HL-60 (cell line): ENCODE measurements around the gene CTDP1.

Experiments used
- GABPA ChIP-seq: IDR thresholded peaks from 2 replicates; pipeline ENCODE4 v1.6.1; 2012; ENCODE audit warnings: low read depth
- POLR2AphosphoS5 ChIP-seq: IDR thresholded peaks from 2 replicates; pipeline ENCODE4 v1.6.1; 2012; ENCODE audit warnings: low read depth
- SPI1 ChIP-seq: IDR thresholded peaks from 2 replicates; pipeline ENCODE4 v1.6.1; 2012; ENCODE audit warnings: low read depth, mild to moderate bottlenecking, borderline replicate concordance
- TF ChIP-seq, protein P1 (sequence below): IDR thresholded peaks from one replicate; pipeline ENCODE4 v1.5.1; 2011; ENCODE audit warnings: low read length, control low read depth, inconsistent platforms; ENCODE audit not compliant: insufficient read depth
- TF ChIP-seq, protein P2 (sequence below): IDR thresholded peaks from 2 replicates; pipeline ENCODE4 v1.6.1; 2012; ENCODE audit warnings: low read depth; ENCODE audit not compliant: insufficient replicate concordance

DNA sequence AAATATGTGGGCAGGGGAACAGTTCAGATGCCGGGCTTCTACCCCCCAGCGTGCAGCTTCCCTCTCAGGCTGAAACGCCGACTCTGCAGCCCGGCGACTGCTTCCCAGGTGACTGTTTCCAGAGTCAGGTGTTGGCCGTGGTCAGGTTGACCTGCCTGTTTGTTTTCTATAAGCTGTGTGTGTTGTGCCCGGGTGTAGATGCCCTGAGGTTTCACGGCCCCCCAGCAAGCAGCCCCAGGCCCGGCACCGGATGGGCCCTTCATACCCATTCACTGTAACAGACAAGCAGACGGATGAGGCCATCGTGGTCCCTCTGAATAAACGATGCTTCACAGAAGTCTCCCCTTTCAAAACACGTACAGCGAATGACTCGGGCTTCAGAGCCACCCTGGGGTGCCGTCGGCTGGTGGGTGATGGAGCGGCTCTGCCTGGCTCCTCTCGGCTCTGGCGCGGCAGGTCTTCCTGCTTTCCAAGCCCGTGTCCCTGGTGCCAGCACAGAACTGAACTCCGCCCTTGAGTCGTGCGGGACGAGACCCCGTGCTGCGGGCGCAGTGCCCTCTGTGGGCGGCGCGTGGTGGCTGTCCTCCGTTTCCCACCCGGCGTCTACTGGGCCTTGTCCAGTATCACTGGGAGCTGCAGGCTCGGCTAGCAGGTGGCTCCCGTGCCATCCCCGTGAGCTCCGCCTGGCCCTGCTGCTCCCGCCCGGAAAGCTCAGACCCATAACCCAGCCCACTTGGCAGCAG, 103.1 kb downstream of the CTDP1 start:
- TF ChIP-seq, protein P1, sequence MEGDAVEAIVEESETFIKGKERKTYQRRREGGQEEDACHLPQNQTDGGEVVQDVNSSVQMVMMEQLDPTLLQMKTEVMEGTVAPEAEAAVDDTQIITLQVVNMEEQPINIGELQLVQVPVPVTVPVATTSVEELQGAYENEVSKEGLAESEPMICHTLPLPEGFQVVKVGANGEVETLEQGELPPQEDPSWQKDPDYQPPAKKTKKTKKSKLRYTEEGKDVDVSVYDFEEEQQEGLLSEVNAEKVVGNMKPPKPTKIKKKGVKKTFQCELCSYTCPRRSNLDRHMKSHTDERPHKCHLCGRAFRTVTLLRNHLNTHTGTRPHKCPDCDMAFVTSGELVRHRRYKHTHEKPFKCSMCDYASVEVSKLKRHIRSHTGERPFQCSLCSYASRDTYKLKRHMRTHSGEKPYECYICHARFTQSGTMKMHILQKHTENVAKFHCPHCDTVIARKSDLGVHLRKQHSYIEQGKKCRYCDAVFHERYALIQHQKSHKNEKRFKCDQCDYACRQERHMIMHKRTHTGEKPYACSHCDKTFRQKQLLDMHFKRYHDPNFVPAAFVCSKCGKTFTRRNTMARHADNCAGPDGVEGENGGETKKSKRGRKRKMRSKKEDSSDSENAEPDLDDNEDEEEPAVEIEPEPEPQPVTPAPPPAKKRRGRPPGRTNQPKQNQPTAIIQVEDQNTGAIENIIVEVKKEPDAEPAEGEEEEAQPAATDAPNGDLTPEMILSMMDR = no peak
- TF ChIP-seq POLR2AphosphoS5 (no peak), GABPA (no peak), SPI1 (no peak)
- TF ChIP-seq, protein P2, sequence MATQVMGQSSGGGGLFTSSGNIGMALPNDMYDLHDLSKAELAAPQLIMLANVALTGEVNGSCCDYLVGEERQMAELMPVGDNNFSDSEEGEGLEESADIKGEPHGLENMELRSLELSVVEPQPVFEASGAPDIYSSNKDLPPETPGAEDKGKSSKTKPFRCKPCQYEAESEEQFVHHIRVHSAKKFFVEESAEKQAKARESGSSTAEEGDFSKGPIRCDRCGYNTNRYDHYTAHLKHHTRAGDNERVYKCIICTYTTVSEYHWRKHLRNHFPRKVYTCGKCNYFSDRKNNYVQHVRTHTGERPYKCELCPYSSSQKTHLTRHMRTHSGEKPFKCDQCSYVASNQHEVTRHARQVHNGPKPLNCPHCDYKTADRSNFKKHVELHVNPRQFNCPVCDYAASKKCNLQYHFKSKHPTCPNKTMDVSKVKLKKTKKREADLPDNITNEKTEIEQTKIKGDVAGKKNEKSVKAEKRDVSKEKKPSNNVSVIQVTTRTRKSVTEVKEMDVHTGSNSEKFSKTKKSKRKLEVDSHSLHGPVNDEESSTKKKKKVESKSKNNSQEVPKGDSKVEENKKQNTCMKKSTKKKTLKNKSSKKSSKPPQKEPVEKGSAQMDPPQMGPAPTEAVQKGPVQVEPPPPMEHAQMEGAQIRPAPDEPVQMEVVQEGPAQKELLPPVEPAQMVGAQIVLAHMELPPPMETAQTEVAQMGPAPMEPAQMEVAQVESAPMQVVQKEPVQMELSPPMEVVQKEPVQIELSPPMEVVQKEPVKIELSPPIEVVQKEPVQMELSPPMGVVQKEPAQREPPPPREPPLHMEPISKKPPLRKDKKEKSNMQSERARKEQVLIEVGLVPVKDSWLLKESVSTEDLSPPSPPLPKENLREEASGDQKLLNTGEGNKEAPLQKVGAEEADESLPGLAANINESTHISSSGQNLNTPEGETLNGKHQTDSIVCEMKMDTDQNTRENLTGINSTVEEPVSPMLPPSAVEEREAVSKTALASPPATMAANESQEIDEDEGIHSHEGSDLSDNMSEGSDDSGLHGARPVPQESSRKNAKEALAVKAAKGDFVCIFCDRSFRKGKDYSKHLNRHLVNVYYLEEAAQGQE = no peak
